GM19452 (cell line): ENCODE results near the gene DRD2.

ENCODE experiments used
- ATAC-seq: cut with Tn5 transposase; IDR thresholded peaks from one replicate; pipeline ENCODE4 v1.9.1; 2021; ENCODE audit not compliant: unreplicated experiment

DRD2 gene

DNA sequence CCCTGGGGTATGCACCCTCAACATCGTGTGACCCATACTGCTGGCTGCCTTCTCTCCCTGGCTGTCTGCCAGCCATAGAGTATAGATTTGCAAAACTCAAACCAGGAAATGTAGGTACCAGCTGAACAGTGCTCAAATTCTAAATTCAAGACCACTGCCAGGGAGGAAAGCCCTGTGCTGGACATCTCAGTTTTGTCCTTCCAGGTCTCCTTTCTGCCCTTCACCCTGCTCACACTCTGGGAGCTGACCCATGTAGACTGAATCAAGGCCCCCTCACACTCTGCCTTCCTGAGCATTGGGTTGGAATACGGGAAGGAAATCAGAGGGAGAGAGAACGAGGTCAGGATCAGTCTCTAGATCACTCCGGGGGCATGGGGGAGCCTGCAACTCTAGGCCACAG lies 12.4 kb upstream of the DRD2 start:
- ATAC-seq = no peak

DNA sequence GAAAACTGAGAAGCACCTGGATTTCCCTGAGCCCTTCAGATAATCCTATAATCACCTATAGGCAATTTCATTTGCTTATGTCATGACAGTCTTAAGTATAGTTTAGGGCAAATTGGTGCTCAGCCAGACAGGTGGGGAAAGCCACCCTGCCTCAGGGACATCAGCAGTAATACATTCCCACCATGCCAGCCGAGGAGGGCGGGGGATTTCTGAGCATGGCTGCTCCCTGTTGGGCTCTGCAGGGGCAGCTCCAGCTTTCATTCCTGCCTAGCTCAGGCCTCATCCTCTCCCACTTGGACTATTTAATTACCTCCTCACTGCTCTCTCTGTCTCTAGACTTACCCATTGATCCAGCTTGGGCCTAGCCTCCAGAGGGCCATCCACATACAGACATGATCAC lies 9.0 kb upstream of the DRD2 start:
- no peak for ATAC-seq

DNA sequence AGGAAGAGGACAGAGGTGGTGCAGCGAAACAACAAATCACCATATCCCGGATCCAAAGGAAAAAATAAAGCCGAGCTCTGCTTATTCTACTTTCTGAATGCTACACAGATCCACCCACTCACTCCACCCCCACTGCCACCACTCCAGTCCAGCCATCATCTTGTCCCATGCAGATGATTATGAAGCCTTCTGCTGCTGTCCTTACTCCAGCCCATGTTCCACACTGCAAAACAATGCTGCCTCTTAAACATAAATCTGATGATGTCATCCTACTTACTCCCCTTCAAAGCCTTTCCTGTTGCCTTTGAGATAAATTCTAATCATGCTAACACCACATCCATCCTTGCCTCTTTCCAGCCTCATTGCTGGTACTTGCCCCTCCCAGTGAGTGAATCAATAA lies 6.5 kb upstream of the DRD2 start:
- no peak for ATAC-seq

DNA sequence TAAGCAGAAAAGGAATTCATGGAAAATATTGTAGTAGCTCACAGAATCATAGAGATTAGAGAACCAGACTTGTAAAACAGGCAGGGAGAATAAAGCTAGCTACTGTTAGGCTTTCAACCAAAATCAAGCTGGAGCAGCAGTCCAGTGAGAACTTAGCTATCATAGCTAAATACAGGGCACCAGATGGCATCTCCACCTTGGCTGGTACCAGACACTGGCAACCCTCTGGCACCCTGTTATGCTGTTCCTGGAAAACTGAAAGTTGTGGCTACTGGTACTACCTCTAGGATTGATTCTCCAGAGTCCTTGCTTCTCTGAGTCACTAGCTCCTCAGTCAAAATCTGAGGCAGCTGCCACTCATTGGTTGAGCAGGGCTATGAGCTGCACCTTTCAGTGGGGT lies 6.0 kb upstream of the DRD2 start:
- ATAC-seq = no peak

GRCh38 chr11:113477321-113477720 lies 2.1 kb upstream of the DRD2 start:
- no peak for ATAC-seq

GRCh38 chr11:113476553-113476952 lies 1.4 kb upstream of the DRD2 start:
- ATAC-seq = no peak

GRCh38 chr11:113474362-113475159 lies 637 bp downstream of the DRD2 start:
- ATAC-seq = no peak

- no peak for ATAC-seq
These were observed 1.2 kb downstream of the DRD2 start for GRCh38 chr11:113473983-113474361.

DNA sequence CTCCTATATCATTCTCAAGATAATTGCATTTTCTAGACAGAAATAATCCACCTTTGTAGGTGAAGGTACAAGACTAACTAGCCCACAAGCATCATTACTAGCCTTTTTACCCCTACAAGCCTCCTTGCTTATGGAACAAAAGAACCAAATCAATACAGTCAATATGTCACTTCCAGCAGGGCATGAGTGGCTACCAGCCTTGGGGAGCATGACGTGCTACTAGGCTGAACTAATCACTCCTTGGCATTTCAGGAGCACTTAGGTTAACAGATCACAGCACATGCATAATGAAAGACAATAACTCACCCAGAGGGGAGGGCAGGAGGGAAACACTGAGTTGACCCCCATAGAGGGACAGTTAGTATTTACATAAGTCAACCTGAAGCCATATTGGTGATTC lies 2.7 kb downstream of the DRD2 start:
- no peak for ATAC-seq

DNA sequence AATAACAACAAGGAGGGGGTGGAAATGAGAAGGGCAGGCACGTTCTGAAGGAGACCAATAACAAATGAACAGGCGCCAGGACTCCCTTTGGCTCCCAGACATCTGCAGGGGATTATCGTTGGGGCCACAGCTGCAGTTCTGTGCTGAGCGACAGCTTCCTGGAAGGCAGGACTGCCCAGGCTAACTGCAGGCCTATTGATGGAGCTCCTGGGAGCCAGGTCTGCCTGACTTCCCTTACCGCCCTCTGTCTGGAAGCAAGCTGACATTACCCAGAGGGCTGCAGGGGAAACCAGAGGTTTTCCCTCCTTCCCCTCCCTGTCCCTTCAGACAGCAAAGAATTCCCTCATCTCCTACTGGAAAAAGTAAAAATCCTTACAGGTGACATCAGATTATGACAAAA lies 5.0 kb downstream of the DRD2 start:
- no peak for ATAC-seq

DNA sequence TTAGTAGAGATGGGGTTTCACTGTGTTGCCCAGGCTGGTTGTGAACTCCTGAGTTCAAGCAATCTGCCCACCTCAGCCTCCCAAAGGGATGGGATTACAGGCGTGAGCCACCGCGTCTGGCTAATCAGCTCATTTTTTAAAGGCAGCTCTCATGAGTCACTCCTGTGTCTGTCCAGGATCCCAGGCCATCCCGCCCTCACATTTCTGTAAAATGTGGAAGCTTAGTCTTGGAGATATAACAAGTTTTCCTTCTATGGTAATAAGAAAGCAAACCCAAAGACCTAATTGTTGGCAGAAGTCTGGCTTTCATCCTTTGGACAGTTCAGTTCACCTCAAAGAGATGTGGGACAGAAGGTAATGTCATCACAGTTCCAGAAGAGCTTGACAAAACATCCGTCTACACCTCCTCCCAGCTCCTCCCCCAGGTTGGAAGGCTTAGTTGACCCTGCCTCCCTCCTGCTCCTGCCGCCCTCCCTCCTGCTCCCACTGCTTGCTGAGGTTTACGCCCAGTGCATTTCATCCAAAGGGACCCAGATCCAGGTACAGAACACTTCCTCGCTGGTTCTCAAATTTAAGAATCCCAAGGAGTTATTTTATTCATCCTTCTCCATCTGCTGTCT lies 6.4 kb downstream of the DRD2 start:
- ATAC-seq = no peak

GRCh38 chr11:113467545-113467944 lies 7.7 kb downstream of the DRD2 start:
- no peak for ATAC-seq

- no peak for ATAC-seq
These were observed 9.4 kb downstream of the DRD2 start for GRCh38 chr11:113465786-113466185.

DNA sequence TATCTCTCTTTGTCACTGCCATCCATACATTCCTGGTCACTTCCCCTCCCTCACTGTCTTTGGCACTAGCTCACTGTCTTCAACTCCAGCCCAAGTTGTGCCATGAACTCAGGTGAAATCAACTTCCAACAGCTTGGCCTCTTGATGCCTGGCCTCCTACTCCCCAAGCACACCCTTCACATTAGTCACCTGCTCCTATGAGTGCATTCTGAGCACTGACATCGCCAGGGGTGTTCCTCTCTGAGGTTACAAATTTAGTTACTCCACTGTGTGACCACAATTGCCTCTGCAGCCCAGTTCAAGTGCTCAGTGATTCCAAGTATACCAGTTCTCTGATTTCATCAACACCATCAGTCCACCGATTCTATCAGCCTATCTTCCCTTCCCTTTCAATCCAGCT lies 10.8 kb downstream of the DRD2 start:
- no peak for ATAC-seq

- ATAC-seq = no peak
These were observed 12.4 kb downstream of the DRD2 start for GRCh38 chr11:113462830-113463229.

- ATAC-seq = no peak
These were observed 13.6 kb downstream of the DRD2 start for GRCh38 chr11:113461639-113462038.

DNA sequence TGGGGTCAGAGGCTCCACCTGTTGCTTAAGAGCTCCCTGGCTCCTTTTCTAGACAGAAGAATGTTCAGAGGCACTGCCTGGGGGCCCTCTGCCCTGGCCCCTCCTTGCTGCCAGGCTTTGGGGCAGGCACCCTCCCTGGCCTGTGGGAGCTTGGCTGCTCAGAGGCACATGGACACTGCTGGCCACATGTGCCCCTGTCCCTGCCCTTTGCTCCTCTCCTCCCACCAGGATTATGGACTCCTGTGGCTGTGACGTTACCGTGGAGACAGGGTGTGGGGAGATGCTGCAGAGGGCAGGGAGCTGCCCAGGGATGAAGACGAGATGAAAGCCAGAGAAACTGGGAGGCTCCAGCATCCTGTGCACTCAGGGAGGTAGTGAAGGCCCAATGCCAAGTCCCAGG lies 14.7 kb downstream of the DRD2 start:
- no peak for ATAC-seq

GRCh38 chr11:113458189-113458588 lies 17.0 kb downstream of the DRD2 start:
- no peak for ATAC-seq

- ATAC-seq = no peak
These were observed 17.4 kb downstream of the DRD2 start for GRCh38 chr11:113457784-113458183.

DNA sequence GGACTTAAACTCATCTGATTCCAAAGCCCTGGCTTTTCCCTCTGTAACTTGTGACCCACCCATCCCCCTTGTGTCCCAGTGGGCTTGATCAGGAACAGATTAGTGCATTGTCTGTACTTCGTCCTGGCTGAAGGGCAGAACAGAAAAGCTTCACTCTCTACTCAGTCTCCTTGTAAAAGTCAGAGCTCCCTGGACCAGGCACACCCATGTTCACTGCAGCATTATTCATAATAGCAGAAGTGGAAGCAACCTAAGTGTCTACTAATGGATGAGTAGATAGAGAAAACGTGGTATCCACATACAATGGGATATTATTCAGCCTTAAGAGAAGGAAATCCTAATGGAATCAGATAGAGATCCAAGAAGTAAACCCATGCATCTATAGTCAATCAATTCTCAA lies 20.7 kb downstream of the DRD2 start:
- no peak for ATAC-seq

- ATAC-seq = no peak
These were observed 25.5 kb downstream of the DRD2 start for GRCh38 chr11:113449743-113450142.

DNA sequence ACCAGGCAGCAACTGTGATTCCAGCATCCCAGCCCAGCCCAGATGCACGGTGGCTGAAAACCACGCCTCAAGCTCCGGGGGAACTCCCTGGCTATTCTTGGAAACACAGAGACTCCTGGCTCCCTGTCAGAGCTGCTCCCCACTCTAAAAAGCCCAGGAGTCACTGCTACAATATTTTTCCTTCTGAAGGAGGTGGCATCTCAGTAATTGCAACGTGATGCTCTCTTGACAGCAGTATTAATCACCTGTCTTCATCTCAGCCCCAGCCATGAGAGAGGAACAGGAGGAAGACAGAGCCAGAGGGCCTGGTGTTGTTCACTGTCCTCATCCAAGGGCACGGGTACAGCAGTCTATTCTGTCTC lies 26.9 kb downstream of the DRD2 start:
- ATAC-seq = no peak
